HUES6 (cell line): ENCODE results near the gene LILRB3.
"Not testable (repeated sequence)": the region's sequence is repeated elsewhere in the genome, so short reads cannot be mapped to it uniquely, and the experiment has no call there.

Experiments
- H3K27ac ChIP-seq: 2 replicates; pipeline ENCODE4 v1.7.0; 2013; ENCODE audit warnings: low read depth, mild to moderate bottlenecking, low read length, inconsistent platforms
- H3K27me3 ChIP-seq: 2 replicates; pipeline ENCODE4 v1.6.1; 2013; ENCODE audit warnings: low read length; ENCODE audit not compliant: control insufficient read depth, insufficient read depth
- H3K36me3 ChIP-seq: 2 replicates; pipeline ENCODE4 v1.6.1; 2013; ENCODE audit warnings: low read length; ENCODE audit not compliant: control insufficient read depth, insufficient read depth
- H3K4me1 ChIP-seq: 2 replicates; pipeline ENCODE4 v1.6.1; 2013; ENCODE audit warnings: low read length; ENCODE audit not compliant: control insufficient read depth, insufficient read depth
- H3K4me3 ChIP-seq: 2 replicates; pipeline ENCODE4 v1.5.1; 2013; ENCODE audit warnings: low read depth, low read length
- H3K9ac ChIP-seq: one replicate; pipeline ENCODE4 v1.6.1; 2013; ENCODE audit warnings: mild to moderate bottlenecking, low read length
- H3K9me3 ChIP-seq: 2 replicates; pipeline ENCODE4 v1.6.1; 2013; ENCODE audit warnings: low read depth, low read length; ENCODE audit not compliant: control insufficient read depth, insufficient read depth

LILRB3 gene

GRCh38 chr19:54254195-54254906 lies 31.5 kb upstream of the LILRB3 start:
- Histone ChIP-seq H3K27ac (no peak overlapping the region), H3K4me1 (peaks cover 15% of the 10 kb centered on the region), H3K27me3 (peaks cover 23% of the 10 kb centered on the region)

GRCh38 chr19:54253331-54254194 lies 30.8 kb upstream of the LILRB3 start:
- Histone ChIP-seq H3K27ac (no peak overlapping the region), H3K27me3 (peaks cover 23% of the 10 kb centered on the region), H3K4me1 (peaks cover 15% of the 10 kb centered on the region), H3K9me3 (no peaks in the 10 kb centered on the region), H3K9ac (no peak overlapping the region), H3K36me3 (no peaks in the 10 kb centered on the region), H3K4me3 (no peak overlapping the region)

More at GRCh38 chr19:54254195-54254906, 31.5 kb upstream of the LILRB3 start:
- Histone ChIP-seq H3K9ac (no peak overlapping the region), H3K4me3 (no peak overlapping the region), H3K9me3 (no peaks in the 10 kb centered on the region), H3K36me3 (no peaks in the 10 kb centered on the region)

- no peak overlapping the region for H3K4me3 ChIP-seq
- H3K27ac ChIP-seq: no peak overlapping the region
- H3K9me3 ChIP-seq: no peaks in the 10 kb centered on the region
- H3K4me1 ChIP-seq: peaks cover 15% of the 10 kb centered on the region
- peaks cover 23% of the 10 kb centered on the region for H3K27me3 ChIP-seq
- H3K9ac ChIP-seq: no peak overlapping the region
- H3K36me3 ChIP-seq: no peaks in the 10 kb centered on the region
These were observed 30.0 kb upstream of the LILRB3 start for GRCh38 chr19:54252845-54253244.

GRCh38 chr19:54252243-54252642 lies 29.4 kb upstream of the LILRB3 start:
- Histone ChIP-seq H3K27ac (no peak overlapping the region), H3K9me3 (no peaks in the 10 kb centered on the region), H3K9ac (no peak overlapping the region), H3K27me3 (peaks cover 22% of the 10 kb centered on the region), H3K4me1 (peaks cover 15% of the 10 kb centered on the region), H3K36me3 (no peaks in the 10 kb centered on the region), H3K4me3 (no peak overlapping the region)

- Histone ChIP-seq H3K4me1 (no peaks in the 10 kb centered on the region), H3K9me3 (no peaks in the 10 kb centered on the region), H3K36me3 (no peaks in the 10 kb centered on the region), H3K4me3 (no peak overlapping the region), H3K9ac (no peak overlapping the region), H3K27me3 (0 out of 2 replicates have a peak, but pooled peaks cover 9% of the 10 kb centered on the region), H3K27ac (no peak overlapping the region)
These were observed 25.3 kb upstream of the LILRB3 start for GRCh38 chr19:54248016-54248601.

GRCh38 chr19:54247106-54247930 lies 24.5 kb upstream of the LILRB3 start:
- no peaks in the 10 kb centered on the region for H3K36me3 ChIP-seq
- H3K9ac ChIP-seq: no peak overlapping the region
- no peak overlapping the region for H3K4me3 ChIP-seq
- no peaks in the 10 kb centered on the region for H3K9me3 ChIP-seq
- H3K27me3 ChIP-seq: 0 out of 2 replicates have a peak, but pooled peaks cover 1% of the 10 kb centered on the region
- H3K4me1 ChIP-seq: no peaks in the 10 kb centered on the region
- H3K27ac ChIP-seq: no peak overlapping the region

- Histone ChIP-seq H3K9me3 (no peaks in the 10 kb centered on the region), H3K9ac (no peak overlapping the region), H3K4me3 (no peak overlapping the region), H3K27ac (no peak overlapping the region), H3K36me3 (no peaks in the 10 kb centered on the region), H3K27me3 (no peaks in the 10 kb centered on the region), H3K4me1 (no peaks in the 10 kb centered on the region)
These were observed 23.1 kb upstream of the LILRB3 start for GRCh38 chr19:54245936-54246335.

- not testable (repeated sequence) for H3K9me3 ChIP-seq, H3K27ac ChIP-seq
These were observed 21.0 kb upstream of the LILRB3 start for GRCh38 chr19:54243809-54244208.

GRCh38 chr19:54242646-54243045 lies 19.8 kb upstream of the LILRB3 start, which contains the start of gene LILRA6:
Gene LILRA6, minus strand, starts transcription at chr19:54242790.
- H3K9me3 ChIP-seq, H3K36me3 ChIP-seq, H3K9ac ChIP-seq, H3K4me1 ChIP-seq, H3K27me3 ChIP-seq, H3K27ac ChIP-seq, H3K4me3 ChIP-seq: not testable (repeated sequence)

More at GRCh38 chr19:54243809-54244208, 21.0 kb upstream of the LILRB3 start:
- H3K4me3 ChIP-seq, H3K36me3 ChIP-seq, H3K9ac ChIP-seq, H3K27me3 ChIP-seq, H3K4me1 ChIP-seq: not testable (repeated sequence)

GRCh38 chr19:54242234-54242633 lies 19.4 kb upstream of the LILRB3 start:
- H3K4me1 ChIP-seq, H3K27me3 ChIP-seq, H3K36me3 ChIP-seq, H3K9me3 ChIP-seq, H3K9ac ChIP-seq, H3K4me3 ChIP-seq, H3K27ac ChIP-seq: not testable (repeated sequence)
